HG02981 (cell line): ENCODE data around the gene EXPH5.
"Not testable (repeated sequence)": the region's sequence is repeated elsewhere in the genome, so short reads cannot be mapped to it uniquely, and the experiment has no call there.

Source experiments
- ATAC-seq: cut with Tn5 transposase; IDR thresholded peaks from one replicate; pipeline ENCODE4 v1.9.1; 2021; ENCODE audit warnings: mild to moderate bottlenecking, moderate library complexity; ENCODE audit not compliant: unreplicated experiment

EXPH5 gene, protein sequence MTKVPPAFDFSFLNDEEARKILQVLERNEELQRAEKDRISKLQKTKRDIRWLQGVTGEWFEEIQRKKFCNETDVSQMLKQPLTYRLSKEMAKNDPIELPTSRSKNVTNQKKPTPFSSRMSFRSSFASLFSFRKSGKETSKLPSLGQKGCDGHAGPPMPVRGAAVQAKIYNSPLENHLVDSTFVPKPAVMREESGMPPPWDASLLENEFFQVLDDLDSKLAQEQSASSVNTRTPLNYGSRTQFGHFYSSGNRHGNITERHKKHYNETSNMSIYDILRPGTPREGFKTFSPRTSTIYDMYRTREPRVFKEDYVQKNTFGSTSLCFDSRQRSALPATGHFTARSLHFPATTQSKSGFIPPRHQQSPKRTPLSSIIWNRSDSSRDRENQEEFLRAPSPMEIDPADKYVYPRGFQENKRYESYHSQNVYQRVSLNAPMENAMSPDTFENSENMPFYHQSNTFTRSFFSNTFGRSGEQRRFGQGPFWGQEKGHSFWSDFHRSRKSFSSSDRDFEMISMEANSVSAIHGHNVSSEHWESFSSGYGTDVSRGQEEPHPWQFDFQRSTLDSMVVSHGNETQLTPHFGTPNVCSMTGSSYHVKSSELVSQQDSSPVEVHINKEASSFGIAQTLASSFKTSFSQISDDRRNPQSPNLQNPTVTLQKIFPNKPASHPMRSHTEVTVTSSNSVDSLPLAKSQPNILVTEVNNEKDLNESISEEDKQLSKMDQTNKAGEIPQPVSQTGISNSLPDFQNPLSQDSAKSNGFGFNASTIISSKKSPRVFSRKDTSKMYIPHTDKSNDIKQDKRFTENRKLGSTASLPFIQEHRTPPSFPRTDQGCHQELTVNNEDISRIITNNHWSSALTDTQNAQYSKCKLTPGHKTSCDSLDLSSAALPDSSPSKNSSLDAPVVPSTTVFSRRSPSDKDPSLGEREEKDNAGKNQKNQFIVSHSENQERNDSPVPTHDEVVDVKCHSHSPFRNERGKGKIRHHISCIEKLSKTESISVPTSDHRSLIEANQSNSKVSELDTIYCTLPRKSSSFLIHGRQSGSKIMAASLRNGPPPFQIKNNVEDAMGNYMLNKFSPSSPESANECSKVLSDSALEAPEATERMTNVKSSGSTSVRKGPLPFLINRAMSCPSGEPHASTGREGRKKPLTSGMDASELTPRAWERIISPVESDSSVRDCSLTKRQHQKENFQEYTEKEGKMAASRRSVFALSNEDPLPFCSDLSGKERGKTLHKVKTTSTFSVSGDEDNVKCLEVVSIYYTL (N-terminal part only)

GRCh38 chr11:108593214-108593922 is at the start of gene EXPH5:
Gene EXPH5, minus strand, starts transcription at chr11:108593768. Its CDS starts 232 bp downstream, at chr11:108593536.
- peak; percentile 96 for ATAC-seq

- not testable (repeated sequence) for ATAC-seq
These were observed 48.2 kb upstream of the EXPH5 start for GRCh38 chr11:108641752-108642151.

- ATAC-seq, result no peak
These were observed 45.6 kb upstream of the EXPH5 start for GRCh38 chr11:108639146-108639545.

GRCh38 chr11:108636222-108636621 is 42.7 kb upstream of the EXPH5 start:
- no peak for ATAC-seq

DNA sequence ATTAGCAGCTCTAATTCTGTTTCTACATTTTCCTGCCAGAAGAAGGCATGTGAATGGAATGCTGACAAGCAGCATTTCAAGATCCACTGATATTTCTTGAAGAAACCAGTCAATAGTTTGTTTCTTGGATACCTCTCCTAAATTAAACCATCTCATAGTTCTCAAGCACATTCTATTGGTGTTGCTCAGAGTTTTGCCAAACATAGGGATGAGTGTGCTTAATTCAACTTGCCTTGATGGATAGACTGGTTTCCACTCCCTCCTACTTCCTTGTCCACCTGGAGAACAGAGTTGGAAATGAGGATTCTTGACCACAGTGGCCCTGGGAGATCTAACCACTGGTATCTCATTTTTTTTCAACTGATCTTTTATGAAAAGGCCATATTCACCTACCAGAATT is 41.5 kb upstream of the EXPH5 start:
- no peak for ATAC-seq

- ATAC-seq, result no peak
These were observed 38.6 kb upstream of the EXPH5 start for GRCh38 chr11:108632041-108632704.

DNA sequence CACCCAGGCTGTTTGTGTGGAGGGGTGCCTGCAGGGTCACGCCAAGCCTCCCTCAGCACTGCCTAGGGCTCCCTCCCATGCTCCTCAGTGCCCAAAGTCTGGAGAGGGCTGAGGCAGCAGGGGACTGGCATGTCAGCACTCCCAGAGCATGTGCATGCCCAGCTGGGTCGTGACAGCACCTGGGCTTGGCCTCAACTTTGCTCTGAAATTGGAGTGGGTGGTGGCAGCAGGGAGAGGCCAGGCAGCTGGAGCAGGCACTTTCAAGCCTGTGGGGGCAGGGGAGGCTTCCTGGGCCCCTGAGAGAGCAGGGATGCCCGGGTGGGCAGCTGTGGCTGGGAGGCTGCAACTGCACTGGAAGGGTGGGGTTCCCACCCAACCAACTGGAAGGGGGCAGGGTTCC is 35.7 kb upstream of the EXPH5 start:
- ATAC-seq, result no peak

- ATAC-seq, result no peak
These were observed 35.2 kb upstream of the EXPH5 start for GRCh38 chr11:108628812-108629211.

GRCh38 chr11:108628326-108628725 is 34.8 kb upstream of the EXPH5 start:
- ATAC-seq, result no peak

- ATAC-seq, result no peak
These were observed 30.8 kb upstream of the EXPH5 start for GRCh38 chr11:108624196-108624925.

DNA sequence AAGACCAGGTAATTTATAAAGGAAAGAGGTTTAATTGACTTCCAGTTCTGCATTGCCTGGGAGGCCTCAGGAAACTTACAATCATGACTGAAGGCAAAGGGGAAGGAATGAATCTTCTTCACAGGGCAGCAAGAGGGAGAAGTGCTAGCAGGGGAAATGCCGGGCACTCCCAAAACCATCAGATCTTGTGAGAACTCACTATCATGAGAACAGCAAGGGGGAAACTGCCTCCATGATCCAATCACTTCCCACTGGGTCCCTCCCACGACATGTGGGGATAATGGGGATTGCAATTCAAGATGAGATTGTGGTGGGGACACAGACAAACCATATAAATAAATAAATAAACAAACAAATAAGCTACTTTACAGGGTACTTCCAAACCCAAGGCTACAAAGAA is 28.8 kb upstream of the EXPH5 start:
- ATAC-seq, result no peak

- peak; percentile 84 for ATAC-seq
These were observed 27.6 kb upstream of the EXPH5 start for GRCh38 chr11:108620958-108621772.

GRCh38 chr11:108618529-108618928 is 25.0 kb upstream of the EXPH5 start:
- no peak for ATAC-seq

DNA sequence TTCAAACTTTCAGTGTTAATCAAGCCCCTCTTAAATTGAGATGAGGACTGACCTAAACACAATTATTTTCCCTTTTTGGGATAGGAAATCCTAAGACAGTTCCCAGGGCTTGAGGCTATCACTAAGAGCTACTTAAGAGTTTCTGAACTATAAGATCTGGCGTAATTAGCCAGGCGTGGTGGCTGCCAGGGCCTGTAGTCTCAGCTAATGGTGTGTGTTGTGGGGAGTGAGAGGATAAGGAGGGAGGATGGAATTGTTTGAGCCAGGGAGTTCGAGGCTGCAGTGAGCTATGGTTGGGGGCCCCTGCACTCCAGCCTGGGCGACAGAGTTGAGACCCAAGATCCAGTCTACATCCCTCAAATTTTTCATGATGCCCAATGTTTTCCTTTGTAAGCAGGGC is 23.5 kb upstream of the EXPH5 start:
- no peak for ATAC-seq

GRCh38 chr11:108616549-108616948 is 23.0 kb upstream of the EXPH5 start:
- no peak for ATAC-seq

- ATAC-seq, result no peak
These were observed 20.5 kb upstream of the EXPH5 start for GRCh38 chr11:108614086-108614485.

- ATAC-seq, result no peak
These were observed 16.1 kb upstream of the EXPH5 start for GRCh38 chr11:108609682-108610081.

DNA sequence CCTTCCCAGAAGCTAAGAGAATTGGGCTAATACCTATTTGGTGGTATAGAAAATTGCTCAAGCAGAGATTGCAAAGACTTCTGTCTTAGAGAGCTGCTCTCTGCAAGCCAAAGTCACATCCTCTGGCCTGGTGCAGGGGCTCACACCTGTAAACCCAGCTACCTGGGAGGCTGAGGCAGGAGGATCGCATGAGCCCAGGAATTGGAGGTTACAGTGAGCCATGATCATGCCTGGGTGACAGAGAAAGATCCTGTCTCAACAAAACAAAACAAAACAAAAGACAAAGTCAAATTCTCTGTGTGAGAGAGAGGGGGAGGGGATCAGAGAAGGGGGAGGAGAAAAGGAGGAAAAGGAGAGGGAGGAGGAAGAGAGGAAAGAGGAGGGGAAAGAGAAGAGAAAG is 15.0 kb upstream of the EXPH5 start:
- no peak for ATAC-seq
